Parathyroid adenoma (tissue), 2 donors: Measurements from ENCODE around the gene ADGRV1.

Experiments
- H2AFZ ChIP-seq: fragments of 300-600 bp; sonication (generic); one replicate; pipeline ENCODE4 v1.7.0; 2017; ENCODE audit warnings: antibody characterized with exemption, mild to moderate bottlenecking
- H3K27ac ChIP-seq: fragments of 300-600 bp; sonication (generic); one replicate; pipeline ENCODE4 v1.7.0; 2017
- H3K27me3 ChIP-seq: fragments of 300-600 bp; sonication (generic); one replicate; pipeline ENCODE4 v1.7.0; 2017; ENCODE audit warnings: low read length; ENCODE audit not compliant: control insufficient read depth, insufficient read depth
- H3K36me3 ChIP-seq: fragments of 300-600 bp; sonication (generic); one replicate; pipeline ENCODE4 v1.7.0; 2017; ENCODE audit warnings: low read length; ENCODE audit not compliant: control insufficient read depth, insufficient read depth
- H3K4me1 ChIP-seq: fragments of 300-600 bp; sonication (generic); one replicate; pipeline ENCODE4 v1.7.0; 2017; ENCODE audit warnings: control low read depth
- H3K4me2 ChIP-seq: fragments of 300-600 bp; sonication (generic); one replicate; pipeline ENCODE4 v1.7.0; 2017; ENCODE audit warnings: low read length
- H3K4me3 ChIP-seq: fragments of 300-600 bp; sonication (generic); one replicate; pipeline ENCODE4 v1.7.0; 2017; ENCODE audit warnings: low read depth, low read length
- H3K79me2 ChIP-seq: fragments of 300-600 bp; sonication (generic); one replicate; pipeline ENCODE4 v1.7.0; 2017; ENCODE audit warnings: control low read depth
- H3K9ac ChIP-seq: fragments of 300-600 bp; sonication (generic); one replicate; pipeline ENCODE4 v1.7.0; 2017; ENCODE audit warnings: mild to moderate bottlenecking
- H3K9me3 ChIP-seq: fragments of 300-600 bp; sonication (generic); one replicate; pipeline ENCODE4 v1.7.0; 2017; ENCODE audit warnings: low read length; ENCODE audit not compliant: control insufficient read depth
- CTCF ChIP-seq: fragments of 300-600 bp; sonication (generic); IDR thresholded peaks from one replicate; pipeline ENCODE4 v1.7.0; 2017; ENCODE audit warnings: antibody characterized with exemption, mild to moderate bottlenecking
- donor health status: primary hyperparathyroidism.

Gene ADGRV1

GRCh38 chr5:90803381-90803780 lies 244.8 kb downstream of the ADGRV1 start:
- no peaks in the 10 kb centered on the region for H3K36me3 ChIP-seq
- H3K27ac ChIP-seq = no peak overlapping the region
- H3K9me3 ChIP-seq = no peaks in the 10 kb centered on the region
- H3K79me2 ChIP-seq = no peaks in the 10 kb centered on the region
- no peak overlapping the region for H3K9ac ChIP-seq
- no peak for TF ChIP-seq CTCF
- no peaks in the 10 kb centered on the region for H3K4me1 ChIP-seq
- no peak overlapping the region for H2AFZ ChIP-seq
- no peaks in the 10 kb centered on the region for H3K27me3 ChIP-seq
- no peak overlapping the region for H3K4me3 ChIP-seq
- H3K4me2 ChIP-seq = no peak overlapping the region

GRCh38 chr5:90803876-90804275 lies 245.3 kb downstream of the ADGRV1 start:
- Histone ChIP-seq H3K27me3 (no peaks in the 10 kb centered on the region), H3K27ac (no peak overlapping the region), H3K9me3 (no peaks in the 10 kb centered on the region), H3K4me3 (no peak overlapping the region), H2AFZ (no peak overlapping the region), H3K36me3 (no peaks in the 10 kb centered on the region), H3K4me1 (no peaks in the 10 kb centered on the region), H3K9ac (no peak overlapping the region), H3K79me2 (no peaks in the 10 kb centered on the region), H3K4me2 (no peak overlapping the region)
- no peak for TF ChIP-seq CTCF

- no peaks in the 10 kb centered on the region for H3K79me2 ChIP-seq
- H3K4me2 ChIP-seq = no peak overlapping the region
- no peaks in the 10 kb centered on the region for H3K9me3 ChIP-seq
- no peaks in the 10 kb centered on the region for H3K4me1 ChIP-seq
- no peak overlapping the region for H2AFZ ChIP-seq
- no peak overlapping the region for H3K9ac ChIP-seq
- no peak overlapping the region for H3K27ac ChIP-seq
- H3K4me3 ChIP-seq = no peak overlapping the region
- no peaks in the 10 kb centered on the region for H3K27me3 ChIP-seq
- TF ChIP-seq CTCF = no peak
- no peaks in the 10 kb centered on the region for H3K36me3 ChIP-seq
These were observed 248.9 kb downstream of the ADGRV1 start for GRCh38 chr5:90807496-90807895.

DNA sequence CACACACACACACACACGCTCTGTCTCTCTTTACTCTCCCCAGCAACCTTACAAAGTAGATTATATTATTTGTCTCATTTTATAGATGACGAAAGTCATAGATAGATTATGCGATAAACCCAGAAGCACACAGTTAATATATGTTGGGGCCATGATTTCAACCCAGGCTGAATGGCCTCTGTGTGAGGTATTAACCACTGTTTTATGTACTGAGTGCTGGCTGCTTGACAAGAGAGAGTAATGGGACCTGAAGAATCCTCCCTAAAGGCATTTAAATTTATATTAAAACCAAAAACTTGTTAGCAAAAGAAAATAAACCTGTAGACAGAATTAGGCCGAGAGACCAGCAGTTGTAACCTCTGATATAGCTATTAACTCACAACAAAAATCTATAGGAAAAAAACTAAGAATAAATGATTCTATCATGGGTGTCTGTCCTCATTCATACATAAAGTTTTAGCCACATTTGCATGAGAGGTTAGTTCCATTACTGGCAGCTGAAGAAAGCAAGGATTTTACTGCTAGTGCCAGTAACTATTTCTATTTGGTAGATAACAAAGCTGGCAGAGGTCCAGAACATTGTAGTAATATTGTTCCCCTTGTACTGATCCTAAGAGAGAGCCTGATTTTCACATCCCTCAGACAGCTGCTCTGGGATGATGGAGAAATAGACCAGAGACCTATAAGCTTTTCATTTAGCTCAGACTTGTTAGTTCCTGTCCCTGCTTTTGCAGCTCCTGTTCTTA lies 250.9 kb downstream of the ADGRV1 start:
- H2AFZ ChIP-seq = no peak overlapping the region
- no peak overlapping the region for H3K9ac ChIP-seq
- H3K27ac ChIP-seq = no peak overlapping the region
- H3K27me3 ChIP-seq = no peaks in the 10 kb centered on the region
- no peaks in the 10 kb centered on the region for H3K79me2 ChIP-seq
- H3K36me3 ChIP-seq = no peaks in the 10 kb centered on the region
- no peak for TF ChIP-seq CTCF
- H3K4me3 ChIP-seq = no peak overlapping the region
- H3K4me2 ChIP-seq = no peak overlapping the region
- H3K4me1 ChIP-seq = no peaks in the 10 kb centered on the region
- no peaks in the 10 kb centered on the region for H3K9me3 ChIP-seq

GRCh38 chr5:90810211-90810610 lies 251.6 kb downstream of the ADGRV1 start:
- no peak overlapping the region for H3K4me2 ChIP-seq
- H3K9ac ChIP-seq = no peak overlapping the region
- H3K79me2 ChIP-seq = no peaks in the 10 kb centered on the region
- H3K9me3 ChIP-seq = no peaks in the 10 kb centered on the region
- no peak overlapping the region for H3K27ac ChIP-seq
- no peaks in the 10 kb centered on the region for H3K4me1 ChIP-seq
- TF ChIP-seq CTCF = no peak
- H3K4me3 ChIP-seq = no peak overlapping the region
- no peaks in the 10 kb centered on the region for H3K27me3 ChIP-seq
- no peak overlapping the region for H2AFZ ChIP-seq
- no peaks in the 10 kb centered on the region for H3K36me3 ChIP-seq
